NOMO-1 treated with DMSO at 0.1 percent for 48 hours (cell line): Measurements from ENCODE around the gene TEX13B.

Experiments
- DNase-seq: peaks from one replicate; lab custom pipeline; 2025; ENCODE audit not compliant: unreplicated experiment; lab: John Stamatoyannopoulos, UW

TEX13B gene

GRCh38 chrX:107940095-107940494 is 42.1 kb downstream of the TEX13B start:
- DNase-seq = no peak

- DNase-seq = no peak
Observed at GRCh38 chrX:107936434-107936730, 45.8 kb downstream of the TEX13B start.

- no peak for DNase-seq
Observed at GRCh38 chrX:107935664-107936433, 46.3 kb downstream of the TEX13B start.

- DNase-seq = no peak
Observed at GRCh38 chrX:107935200-107935599, 47.0 kb downstream of the TEX13B start.

GRCh38 chrX:107934262-107934661 is 47.9 kb downstream of the TEX13B start:
- DNase-seq = no peak
